ENCODE measurements around the gene RAB5IF.
"Not testable (repeated sequence)": the region's sequence is repeated elsewhere in the genome, so short reads cannot be mapped to it uniquely, and the experiment has no call there.

RAB5IF gene

DNA sequence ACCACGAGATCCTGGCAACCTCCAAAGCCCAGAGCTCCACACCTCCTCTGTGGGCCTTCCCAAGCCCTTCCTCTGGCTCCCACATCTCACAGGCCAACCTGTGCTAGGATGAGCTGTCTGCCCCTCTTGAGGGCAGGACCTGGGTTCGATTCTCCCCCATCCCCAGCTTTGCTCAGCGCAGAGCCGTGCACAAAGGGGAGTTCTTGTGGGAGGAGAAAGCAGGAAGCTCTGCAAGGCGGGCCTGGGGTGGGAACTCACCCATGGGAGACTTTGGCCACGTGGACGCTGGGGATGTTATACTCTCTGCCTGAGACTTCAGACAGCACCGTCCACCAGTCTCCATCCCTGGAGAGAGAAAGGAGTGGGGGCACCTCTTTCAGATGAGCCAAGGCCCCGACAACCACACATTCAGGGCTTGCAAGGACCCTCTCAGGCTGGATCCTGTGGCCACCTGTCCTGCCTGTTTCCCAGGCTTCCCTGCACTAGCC lies 27.8 kb downstream of the RAB5IF start:
- no peaks in the 10 kb centered on the region for H3K9me3 ChIP-seq (ENCODE audit: severe bottlenecking)
- no peak for DNase-seq
- no peaks in the 10 kb centered on the region for H3K27me3 ChIP-seq (ENCODE audit: insufficient read depth, low read depth, severe bottlenecking)
- no peak overlapping the region for H3K4me3 ChIP-seq (ENCODE audit: low read depth, low read length)
- H3K36me3 ChIP-seq: no peaks in the 10 kb centered on the region
- no peak overlapping the region for H3K27ac ChIP-seq
- TF ChIP-seq, protein P1, sequence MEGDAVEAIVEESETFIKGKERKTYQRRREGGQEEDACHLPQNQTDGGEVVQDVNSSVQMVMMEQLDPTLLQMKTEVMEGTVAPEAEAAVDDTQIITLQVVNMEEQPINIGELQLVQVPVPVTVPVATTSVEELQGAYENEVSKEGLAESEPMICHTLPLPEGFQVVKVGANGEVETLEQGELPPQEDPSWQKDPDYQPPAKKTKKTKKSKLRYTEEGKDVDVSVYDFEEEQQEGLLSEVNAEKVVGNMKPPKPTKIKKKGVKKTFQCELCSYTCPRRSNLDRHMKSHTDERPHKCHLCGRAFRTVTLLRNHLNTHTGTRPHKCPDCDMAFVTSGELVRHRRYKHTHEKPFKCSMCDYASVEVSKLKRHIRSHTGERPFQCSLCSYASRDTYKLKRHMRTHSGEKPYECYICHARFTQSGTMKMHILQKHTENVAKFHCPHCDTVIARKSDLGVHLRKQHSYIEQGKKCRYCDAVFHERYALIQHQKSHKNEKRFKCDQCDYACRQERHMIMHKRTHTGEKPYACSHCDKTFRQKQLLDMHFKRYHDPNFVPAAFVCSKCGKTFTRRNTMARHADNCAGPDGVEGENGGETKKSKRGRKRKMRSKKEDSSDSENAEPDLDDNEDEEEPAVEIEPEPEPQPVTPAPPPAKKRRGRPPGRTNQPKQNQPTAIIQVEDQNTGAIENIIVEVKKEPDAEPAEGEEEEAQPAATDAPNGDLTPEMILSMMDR (IDR thresholded peaks at IDR 0.05; ENCODE audit: low read depth, low read length): no peak

DNA sequence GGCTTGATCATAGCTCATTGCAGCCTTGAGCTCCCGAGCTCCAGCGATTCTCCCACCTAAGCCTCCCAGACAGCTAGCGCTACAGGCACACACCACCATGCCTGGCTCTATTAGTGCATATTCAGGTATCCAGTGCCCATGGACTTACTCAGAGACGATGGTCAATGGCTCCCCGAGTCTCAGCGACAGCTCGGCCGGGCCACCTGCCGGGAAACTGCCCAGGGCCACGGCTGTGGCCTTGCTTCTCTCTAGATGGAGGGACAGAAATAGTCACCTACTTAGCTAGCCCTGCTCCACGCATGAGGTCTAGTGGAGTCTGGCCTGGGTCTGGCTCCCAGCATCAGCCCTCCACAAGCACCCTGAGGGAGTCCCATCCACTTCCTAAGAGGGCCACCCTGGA lies 28.8 kb downstream of the RAB5IF start:
- no peaks in the 10 kb centered on the region for H3K27me3 ChIP-seq (ENCODE audit: insufficient read depth, low read depth, severe bottlenecking)
- H3K27ac ChIP-seq: no peak overlapping the region
- TF ChIP-seq, protein P1 (IDR thresholded peaks at IDR 0.05; ENCODE audit: low read depth, low read length): no peak
- H3K9me3 ChIP-seq (ENCODE audit: severe bottlenecking): no peaks in the 10 kb centered on the region
- H3K4me3 ChIP-seq (ENCODE audit: low read depth, low read length): no peak overlapping the region
- H3K36me3 ChIP-seq: no peaks in the 10 kb centered on the region
- DNase-seq: no peak

DNA sequence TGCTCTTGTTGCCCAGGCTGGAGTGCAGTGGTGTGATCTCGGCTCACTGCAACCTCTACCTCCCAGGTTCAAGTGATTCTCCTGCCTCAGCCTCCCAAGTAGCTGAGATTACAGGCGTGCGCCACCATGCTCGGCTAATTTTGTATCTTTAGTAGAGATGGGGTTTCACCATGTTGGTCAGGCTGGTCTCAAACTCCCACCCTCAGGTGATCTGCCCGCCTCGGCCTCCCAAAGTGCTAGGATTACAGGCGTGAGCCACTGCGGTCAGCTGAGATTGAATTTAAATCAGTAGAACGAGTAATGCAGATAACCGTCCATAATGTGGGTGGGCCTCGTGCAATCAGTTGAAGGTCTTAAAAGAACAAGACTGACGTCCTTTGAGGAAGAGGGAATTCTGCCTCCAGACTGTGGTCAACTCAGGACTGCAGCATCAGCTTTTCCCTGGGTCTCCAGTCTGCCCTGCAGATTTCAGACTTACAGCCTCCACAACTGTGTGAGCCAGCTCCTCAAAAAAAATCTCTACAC lies 33.4 kb downstream of the RAB5IF start:
- H3K27me3 ChIP-seq (ENCODE audit: insufficient read depth, low read depth, severe bottlenecking); H3K27ac ChIP-seq; H3K9me3 ChIP-seq (ENCODE audit: severe bottlenecking); H3K36me3 ChIP-seq; DNase-seq; H3K4me3 ChIP-seq (ENCODE audit: low read depth, low read length): not testable (repeated sequence)

DNA sequence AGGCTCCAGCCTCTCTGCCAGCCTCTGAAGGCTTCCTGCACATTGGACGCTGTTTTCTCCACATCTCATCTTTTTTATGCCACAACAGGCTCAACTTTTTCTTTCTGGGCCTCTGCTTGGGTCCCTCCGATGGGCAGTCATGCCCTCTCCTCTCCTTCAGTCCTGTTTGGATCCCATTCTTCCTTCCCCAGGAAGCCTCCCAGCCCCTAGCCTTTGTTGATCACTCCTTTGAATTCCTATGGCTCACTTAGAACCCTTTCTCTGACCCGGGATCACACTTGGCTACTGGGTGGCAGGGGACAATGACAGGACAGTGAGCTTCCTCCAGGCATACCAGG lies 35.9 kb downstream of the RAB5IF start:
- H3K27me3 ChIP-seq (ENCODE audit: insufficient read depth, low read depth, severe bottlenecking): no peaks in the 10 kb centered on the region
- H3K27ac ChIP-seq: no peak overlapping the region
- TF ChIP-seq, protein P1 (IDR thresholded peaks at IDR 0.05; ENCODE audit: low read depth, low read length): no peak
- H3K36me3 ChIP-seq: no peaks in the 10 kb centered on the region
- no peak overlapping the region for H3K4me3 ChIP-seq (ENCODE audit: low read depth, low read length)
- H3K9me3 ChIP-seq (ENCODE audit: severe bottlenecking): no peaks in the 10 kb centered on the region
- no peak for DNase-seq

DNA sequence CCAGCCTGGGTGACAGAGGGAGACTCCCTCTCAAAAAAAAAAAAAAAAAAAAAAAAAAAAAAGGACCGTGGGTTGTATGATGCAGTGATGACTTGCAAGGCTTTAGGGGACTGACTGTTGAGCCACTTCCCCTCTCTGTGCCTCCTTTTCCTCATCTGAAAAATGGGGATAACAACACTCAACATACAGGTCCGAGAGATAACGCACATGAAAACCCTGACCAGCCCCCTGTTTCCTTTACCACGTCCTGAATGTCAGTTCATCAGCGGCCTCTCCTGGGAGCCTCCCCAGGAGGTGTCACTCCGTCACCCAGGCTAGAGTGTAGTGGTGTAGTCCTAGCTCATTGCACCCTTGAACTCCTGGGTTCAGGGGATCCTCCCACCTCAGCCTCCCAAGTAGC lies 36.6 kb downstream of the RAB5IF start:
- no peak for DNase-seq
- Histone ChIP-seq H3K27ac (no peak overlapping the region), H3K9me3 (ENCODE audit: severe bottlenecking) (no peaks in the 10 kb centered on the region), H3K36me3 (no peaks in the 10 kb centered on the region), H3K4me3 (ENCODE audit: low read depth, low read length) (no peak overlapping the region), H3K27me3 (ENCODE audit: insufficient read depth, low read depth, severe bottlenecking) (no peaks in the 10 kb centered on the region)
- TF ChIP-seq, protein P1 (IDR thresholded peaks at IDR 0.05; ENCODE audit: low read depth, low read length): no peak

DNA sequence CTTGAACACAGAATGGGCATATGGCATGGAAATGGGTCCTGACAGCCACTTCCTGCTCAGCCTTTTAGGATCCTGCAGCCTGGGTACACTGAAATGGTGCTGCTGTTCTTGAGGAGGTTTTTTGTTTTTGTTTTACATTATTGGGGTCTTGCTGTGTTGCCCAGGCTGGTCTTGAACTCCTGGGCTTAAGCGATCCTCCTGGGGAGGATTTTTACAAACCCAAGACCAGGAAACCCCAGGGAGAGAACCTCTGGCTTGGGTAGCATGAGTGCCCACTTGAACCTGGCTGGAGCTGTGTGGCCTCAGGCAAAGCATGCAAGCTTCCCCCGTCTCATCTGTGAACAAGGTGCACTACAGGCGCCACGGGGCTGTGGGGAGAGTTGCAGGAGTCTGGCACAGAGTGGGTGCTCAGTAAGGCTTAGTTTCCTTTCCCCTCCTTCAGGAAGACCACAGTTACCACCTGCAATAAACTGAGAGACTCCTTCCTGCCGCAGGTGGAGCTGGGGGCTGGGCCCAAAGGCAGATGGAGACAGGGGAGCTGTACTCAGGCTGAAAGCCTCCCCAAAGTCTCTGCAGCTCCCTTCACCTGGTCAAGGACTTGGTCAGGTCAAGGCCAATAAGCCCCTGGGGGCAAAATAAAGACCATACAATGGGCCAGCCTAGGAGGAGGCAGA lies 38.6 kb downstream of the RAB5IF start:
- TF ChIP-seq, protein P1 (IDR thresholded peaks at IDR 0.05; ENCODE audit: low read depth, low read length): no peak
- Histone ChIP-seq H3K36me3 (no peaks in the 10 kb centered on the region), H3K4me3 (ENCODE audit: low read depth, low read length) (no peak overlapping the region), H3K27me3 (ENCODE audit: insufficient read depth, low read depth, severe bottlenecking) (no peaks in the 10 kb centered on the region), H3K9me3 (ENCODE audit: severe bottlenecking) (no peaks in the 10 kb centered on the region), H3K27ac (no peak overlapping the region)
- no peak for DNase-seq

All from WERI-Rb-1 (cell line).